Measurements from ENCODE around the gene FMN1. TPM values are rescaled to one million over a fixed set of nuclear protein-coding genes. Genes with fewer than 3 reads are reported as not detected.

Gene FMN1
- total and polyA plus RNA-seq, 10 of the 15 experiments (the other 5 are each of a cell fraction or from before 2014, with no cell fraction given), result 0.05 to 0.16 (median 0.08) TPM; not detected in 4

GRCh38 chr15:32918547-32918946, 276.0 kb downstream of the FMN1 start (continued):
- TF ChIP-seq ZBTB11 (CRISPR knock-in tag; IDR thresholded peaks at IDR 0.05) (no peak), JUNB (IDR thresholded peaks at IDR 0.05) (no peak), MEF2B (IDR thresholded peaks at IDR 0.05; ENCODE audit: partially characterized antibody, poor library complexity, severe bottlenecking) (no peak), ZNF217 (IDR thresholded peaks at IDR 0.05) (no peak), BCLAF1 (IDR thresholded peaks at IDR 0.05) (no peak), MYC (IDR thresholded peaks at IDR 0.05; ENCODE audit: insufficient read depth, insufficient read length, insufficient replicate concordance, low read length, severe bottlenecking) (no peak), PBX3 (IDR thresholded peaks at IDR 0.05; ENCODE audit: insufficient replicate concordance, low read depth, low read length) (no peak), CREB1 (IDR thresholded peaks at IDR 0.05; ENCODE audit: low read depth) (no peak), SPI1 (IDR thresholded peaks at IDR 0.05; ENCODE audit: borderline replicate concordance, insufficient read depth, low read depth, low read length) (no peak)

Data from GM12878 (cell line).